Spinal cord (tissue), 10 donors: ENCODE results near the gene TBC1D1. TPM values are rescaled to one million over a fixed set of nuclear protein-coding genes. Genes with fewer than 3 reads are reported as not detected.

Experiments used
- DNase-seq, 6 donors: peaks; one replicate each; pipeline versions ENCODE4 v3.0.0 to v3.0.0-alpha.2; 2013 to 2015; ENCODE audit warnings: low spot score in 6 of 6, low read depth in 4 of 6
- H3K27ac ChIP-seq: one replicate; pipeline ENCODE4 v1.5.1; 2013; ENCODE audit warnings: low read depth, low read length, control low read depth
- H3K27me3 ChIP-seq: one replicate; pipeline ENCODE4 v1.6.1; 2013; ENCODE audit warnings: low read length; ENCODE audit not compliant: control insufficient read depth, insufficient read depth
- H3K36me3 ChIP-seq: one replicate; pipeline ENCODE4 v1.6.1; 2013; ENCODE audit warnings: low read length; ENCODE audit not compliant: control insufficient read depth, insufficient read depth
- H3K4me1 ChIP-seq: one replicate; pipeline ENCODE4 v1.6.1; 2013; ENCODE audit warnings: low read length; ENCODE audit not compliant: control insufficient read depth, insufficient read depth
- H3K4me3 ChIP-seq: one replicate; pipeline ENCODE4 v1.5.1; 2013; ENCODE audit warnings: low read depth, low read length, control low read depth
- H3K9me3 ChIP-seq: one replicate; pipeline ENCODE4 v1.6.1; 2013; ENCODE audit warnings: low read length; ENCODE audit not compliant: control insufficient read depth, insufficient read depth
- WGBS: methylation state at CpG from one replicate; pipeline ENCODE4 v1.1.5; 2013; ENCODE audit warnings: missing lambda C conversion rate; ENCODE audit not compliant: insufficient coverage; 5-methylcytosine and 5-hydroxymethylcytosine counted together
- polyA plus RNA-seq, 2 donors: library from polyadenylated mRNA; unstranded; fragments of 120-200 nt; gene quantifications; one replicate each; pipeline ENCODE4 v1.2.1, GENCODE V29; 2013; ENCODE audit not compliant: insufficient read length in 2 of 2
- total RNA-seq, 2 donors: library from RNA; depleted of rRNA in 1 of 2; stranded (reverse); fragments of 120-200 nt in 1 of 2; fragments of >200 nt in 1 of 2; gene quantifications; one replicate each; pipeline versions ENCODE4 v1.2.3 to v1.2.4, GENCODE V29; 2013 to 2014
- donor health status: healthy.

Gene TBC1D1
- total and polyA plus RNA-seq, 4 donors, result 49.0 to 59.0 (median 53.9) TPM

- no peak for DNase-seq
- H3K27ac ChIP-seq, result no peak overlapping the region
- 89% methylated on average over 3 of the region's 5 CpGs for WGBS
- H3K36me3 ChIP-seq, result no peaks in the 10 kb centered on the region
- no peaks in the 10 kb centered on the region for H3K9me3 ChIP-seq
- no peaks in the 10 kb centered on the region for H3K27me3 ChIP-seq
- H3K4me1 ChIP-seq, result peaks cover 10% of the 10 kb centered on the region
- no peak overlapping the region for H3K4me3 ChIP-seq
These were observed 104.5 kb downstream of the TBC1D1 start for GRCh38 chr4:37995299-37995821.

GRCh38 chr4:37995981-37996775, 105.3 kb downstream of the TBC1D1 start:
- Histone ChIP-seq H3K4me1 (peaks cover 10% of the 10 kb centered on the region), H3K27ac (no peak overlapping the region), H3K27me3 (no peaks in the 10 kb centered on the region), H3K36me3 (no peaks in the 10 kb centered on the region), H3K9me3 (no peaks in the 10 kb centered on the region), H3K4me3 (no peak overlapping the region)
- WGBS, result 100% methylated on average over 2 of the region's 7 CpGs
- DNase-seq, result no peak

- DNase-seq, result no peak
- Histone ChIP-seq H3K27ac (no peak overlapping the region), H3K4me3 (no peak overlapping the region), H3K27me3 (no peaks in the 10 kb centered on the region), H3K9me3 (no peaks in the 10 kb centered on the region), H3K4me1 (peaks cover 10% of the 10 kb centered on the region), H3K36me3 (no peaks in the 10 kb centered on the region)
- 68% methylated on average over 8 of the region's 9 CpGs for WGBS
These were observed 107.3 kb downstream of the TBC1D1 start for GRCh38 chr4:37998226-37998625.

- Histone ChIP-seq H3K27me3 (no peaks in the 10 kb centered on the region), H3K9me3 (no peaks in the 10 kb centered on the region), H3K4me1 (peaks cover 5% of the 10 kb centered on the region), H3K4me3 (no peak overlapping the region), H3K27ac (no peak overlapping the region), H3K36me3 (no peaks in the 10 kb centered on the region)
- no peak for DNase-seq
- WGBS, result 94% methylated on average over 8 of the region's 12 CpGs
These were observed 108.3 kb downstream of the TBC1D1 start for GRCh38 chr4:37999000-37999716.

GRCh38 chr4:37999965-38000364, 109.1 kb downstream of the TBC1D1 start:
- no peaks in the 10 kb centered on the region for H3K36me3 ChIP-seq
- no peaks in the 10 kb centered on the region for H3K9me3 ChIP-seq
- H3K4me3 ChIP-seq, result no peak overlapping the region
- peaks cover 5% of the 10 kb centered on the region for H3K4me1 ChIP-seq
- H3K27ac ChIP-seq, result no peak overlapping the region
- no peak for DNase-seq
- no peaks in the 10 kb centered on the region for H3K27me3 ChIP-seq
- WGBS, result no CpG with 5 or more reads among the region's 3 CpGs

GRCh38 chr4:38001927-38002326, 111.0 kb downstream of the TBC1D1 start:
- no peaks in the 10 kb centered on the region for H3K27me3 ChIP-seq
- DNase-seq, result no peak
- no peak overlapping the region for H3K4me3 ChIP-seq
- no peak overlapping the region for H3K27ac ChIP-seq
- no peaks in the 10 kb centered on the region for H3K9me3 ChIP-seq
- no peaks in the 10 kb centered on the region for H3K36me3 ChIP-seq
- WGBS, result 60% methylated on average over 1 of the region's 3 CpGs
- H3K4me1 ChIP-seq, result peaks cover 3% of the 10 kb centered on the region

GRCh38 chr4:38002451-38003071, 111.7 kb downstream of the TBC1D1 start:
- Histone ChIP-seq H3K4me1 (peaks cover 3% of the 10 kb centered on the region), H3K36me3 (no peaks in the 10 kb centered on the region), H3K27me3 (no peaks in the 10 kb centered on the region), H3K27ac (no peak overlapping the region), H3K4me3 (no peak overlapping the region), H3K9me3 (no peaks in the 10 kb centered on the region)
- WGBS, result no CpG with 5 or more reads among the region's 3 CpGs
- no peak for DNase-seq

GRCh38 chr4:38003102-38003501, 112.2 kb downstream of the TBC1D1 start:
- no peak for DNase-seq
- WGBS, result no CpG with 5 or more reads among the region's 3 CpGs
- H3K4me1 ChIP-seq, result peaks cover 6% of the 10 kb centered on the region
- H3K9me3 ChIP-seq, result no peaks in the 10 kb centered on the region
- H3K27ac ChIP-seq, result no peak overlapping the region
- H3K36me3 ChIP-seq, result no peaks in the 10 kb centered on the region
- no peak overlapping the region for H3K4me3 ChIP-seq
- H3K27me3 ChIP-seq, result no peaks in the 10 kb centered on the region

GRCh38 chr4:38003628-38004027, 112.7 kb downstream of the TBC1D1 start:
- no peak for DNase-seq
- Histone ChIP-seq H3K27ac (no peak overlapping the region), H3K27me3 (no peaks in the 10 kb centered on the region), H3K36me3 (no peaks in the 10 kb centered on the region), H3K4me1 (peaks cover 6% of the 10 kb centered on the region), H3K4me3 (no peak overlapping the region), H3K9me3 (no peaks in the 10 kb centered on the region)
- 100% methylated on average over 1 of the region's 1 CpG for WGBS
